HepG2 (cell line): ENCODE measurements around the gene OR10V1. TPM values are rescaled to one million over a fixed set of nuclear protein-coding genes. Genes with fewer than 3 reads are reported as not detected.

Experiments
- BHLHE40 ChIP-seq: IDR thresholded peaks from 2 replicates; pipeline ENCODE4 v1.6.1; 2011; ENCODE audit warnings: low read length, improper control_type of control experiment
- CEBPG ChIP-seq: IDR thresholded peaks from 2 replicates; pipeline ENCODE4 v1.6.1; 2016
- CTCF ChIP-seq: sonication (generic); formaldehyde crosslinking; IDR thresholded peaks from 2 replicates; pipeline ENCODE4 v1.5.0; 2020; ENCODE audit warnings: mild to moderate bottlenecking, missing genetic modification reagents, moderate library complexity
- ERF ChIP-seq: IDR thresholded peaks from 2 replicates; pipeline ENCODE4 v1.6.1; 2018; ENCODE audit warnings: missing biosample characterization, missing genetic modification reagents
- FOSL2 ChIP-seq: sonication (generic); formaldehyde crosslinking; IDR thresholded peaks from 2 replicates; pipeline ENCODE4 v1.4.0; 2020; ENCODE audit warnings: missing genetic modification reagents
- FOXA3 ChIP-seq: IDR thresholded peaks from 2 replicates; pipeline ENCODE4 v1.6.1; 2016; ENCODE audit warnings: missing genetic modification reagents, missing compliant biosample characterization
- FOXK1 ChIP-seq: sonication (generic); formaldehyde crosslinking; IDR thresholded peaks from 2 replicates; pipeline ENCODE4 v1.4.0; 2020; ENCODE audit warnings: low read depth, missing genetic modification reagents, borderline replicate concordance
- MAFK ChIP-seq, 2 experiments: IDR thresholded peaks in 1 of 2; conservative IDR thresholded peaks in 1 of 2; 2 replicates each; pipeline ENCODE4 v1.6.1; 2011; ENCODE audit warnings: improper control_type of control experiment in 2 of 2, low read length in 2 of 2
- MIXL1 ChIP-seq: IDR thresholded peaks from 2 replicates; pipeline ENCODE4 v1.6.1; 2016
- RFX1 ChIP-seq: fragments of 450-650 bp; IDR thresholded peaks from 2 replicates; pipeline ENCODE4 v1.6.1; 2017
- RFXAP ChIP-seq: sonication (generic); formaldehyde crosslinking; IDR thresholded peaks from 2 replicates; pipeline ENCODE4 v1.4.0; 2020; ENCODE audit warnings: missing genetic modification reagents, borderline replicate concordance
- SAP130 ChIP-seq: IDR thresholded peaks from 2 replicates; pipeline ENCODE4 v1.6.1; 2016; ENCODE audit warnings: low read depth
- STAG1 ChIP-seq: sonication (generic); formaldehyde crosslinking; IDR thresholded peaks from 2 replicates; pipeline ENCODE4 v1.4.0; 2020; ENCODE audit warnings: missing genetic modification reagents
- ZBTB26 ChIP-seq: IDR thresholded peaks from 2 replicates; pipeline ENCODE4 v1.6.1; 2016; ENCODE audit warnings: missing compliant biosample characterization, missing genetic modification reagents, borderline replicate concordance
- ZC3H4 ChIP-seq: sonication (generic); formaldehyde crosslinking; IDR thresholded peaks from 2 replicates; pipeline ENCODE4 v1.4.0; 2020; ENCODE audit warnings: missing genetic modification reagents, borderline replicate concordance
- ZMYM2 ChIP-seq: sonication (generic); formaldehyde crosslinking; IDR thresholded peaks from 2 replicates; pipeline ENCODE4 v1.8.0; 2022; ENCODE audit warnings: mild to moderate bottlenecking, missing genetic modification reagents
- ZNF781 ChIP-seq: sonication (generic); formaldehyde crosslinking; IDR thresholded peaks from 2 replicates; pipeline ENCODE4 v1.5.1; 2020; ENCODE audit warnings: borderline replicate concordance, mild to moderate bottlenecking, missing genetic modification reagents; ENCODE audit errors: not compliant biosample characterization
- polyA plus RNA-seq, 8 experiments: library from polyadenylated mRNA; depleted of rRNA in 3 of 8; stranded (reverse) in 7 of 8; unstranded in 1 of 8; fragments of >200 nt; fragmentation: Illumina TruSeq in 4 of 8; extraction: Trizol in 4 of 8; gene quantifications; 2 replicates each; pipeline versions ENCODE4 v1.2.1 to v1.2.3, GENCODE V29; 2011 to 2016; ENCODE audit warnings: low read depth in 4 of 8, missing spikeins in 1 of 8, mixed read lengths in 1 of 8; ENCODE audit not compliant: insufficient read depth in 1 of 8
- total RNA-seq, 5 experiments: library from RNA; depleted of rRNA; stranded (reverse); fragments of >200 nt; fragmentation: Illumina TruSeq; extraction: Trizol; gene quantifications; 2 replicates each; pipeline ENCODE4 v1.2.3, GENCODE V29; 2016; ENCODE audit warnings: low read depth in 1 of 5
- TF ChIP-seq, protein P1 (sequence below): sonication (generic); formaldehyde crosslinking; IDR thresholded peaks from 2 replicates; pipeline ENCODE4 v1.4.0; 2020; ENCODE audit warnings: missing genetic modification reagents
- TF ChIP-seq, protein P2 (sequence below): sonication (generic); formaldehyde crosslinking; conservative IDR thresholded peaks from 2 replicates; pipeline ENCODE4 v1.8.0; 2022; ENCODE audit warnings: mild to moderate bottlenecking, moderate library complexity, missing genetic modification reagents
- TF ChIP-seq, protein P3 (sequence below): sonication (generic); formaldehyde crosslinking; IDR thresholded peaks from 2 replicates; pipeline ENCODE4 v1.4.0; 2020; ENCODE audit warnings: missing genetic modification reagents
- TF ChIP-seq, protein P4 (sequence below): IDR thresholded peaks from 2 replicates; pipeline ENCODE4 v1.6.1; 2012; ENCODE audit warnings: inconsistent platforms

Gene OR10V1
- total and polyA plus RNA-seq, 2 of the 13 experiments (the other 11 are each of a cell fraction or from before 2014, with no cell fraction given) = not detected

DNA sequence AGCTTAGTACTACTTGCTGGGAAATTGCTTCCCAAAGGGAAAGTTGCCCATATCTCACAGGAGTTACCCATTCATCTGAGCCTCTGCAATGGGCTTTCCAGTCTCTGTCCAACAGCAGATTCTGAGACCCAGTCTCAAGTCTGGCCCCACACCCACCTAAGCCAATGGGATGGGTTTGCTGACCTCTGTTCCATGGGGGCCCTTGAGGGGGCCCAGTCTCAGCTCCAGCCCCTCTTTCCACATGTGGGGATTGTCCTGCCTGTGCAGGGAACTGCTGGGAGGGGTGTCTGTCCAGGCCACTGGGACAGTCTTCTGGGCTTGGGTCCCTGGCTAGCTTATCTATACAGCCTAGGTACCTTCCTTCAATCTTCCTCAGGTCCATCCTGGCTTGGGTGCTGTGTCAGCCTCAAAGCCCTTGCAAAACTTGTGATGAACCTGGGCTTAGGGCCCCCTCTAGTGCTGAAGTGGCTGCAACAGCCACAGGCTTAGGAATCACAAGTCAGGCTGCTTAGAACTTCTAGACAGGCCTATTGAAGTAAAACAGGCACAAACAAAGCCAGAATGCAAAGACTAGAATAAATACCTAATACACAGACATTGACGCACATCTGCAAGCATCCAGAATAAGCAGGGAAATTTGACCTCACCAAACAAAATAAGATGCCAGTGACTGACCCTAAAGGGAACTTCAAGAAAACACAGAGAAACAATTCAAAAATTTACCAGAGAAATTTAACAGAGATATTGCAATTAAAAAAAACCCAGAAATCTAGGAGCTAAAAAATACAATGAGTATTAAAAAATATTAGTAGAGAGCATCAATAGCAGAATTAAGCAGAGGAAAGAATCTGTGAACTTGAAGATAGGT, 33.1 kb downstream of the OR10V1 start (continued):
- TF ChIP-seq, protein P1, sequence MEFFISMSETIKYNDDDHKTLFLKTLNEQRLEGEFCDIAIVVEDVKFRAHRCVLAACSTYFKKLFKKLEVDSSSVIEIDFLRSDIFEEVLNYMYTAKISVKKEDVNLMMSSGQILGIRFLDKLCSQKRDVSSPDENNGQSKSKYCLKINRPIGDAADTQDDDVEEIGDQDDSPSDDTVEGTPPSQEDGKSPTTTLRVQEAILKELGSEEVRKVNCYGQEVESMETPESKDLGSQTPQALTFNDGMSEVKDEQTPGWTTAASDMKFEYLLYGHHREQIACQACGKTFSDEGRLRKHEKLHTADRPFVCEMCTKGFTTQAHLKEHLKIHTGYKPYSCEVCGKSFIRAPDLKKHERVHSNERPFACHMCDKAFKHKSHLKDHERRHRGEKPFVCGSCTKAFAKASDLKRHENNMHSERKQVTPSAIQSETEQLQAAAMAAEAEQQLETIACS (CRISPR knock-in tag) = no peak
- 0 out of 4 replicates have a peak, but pooled peaks of 1 of the 2 experiments have one; percentile 4 for TF ChIP-seq MAFK (conservative IDR thresholded peaks at IDR 0.05 in 1 of 2, IDR thresholded peaks at IDR 0.05 in 1 of 2; ENCODE audit: low read length in 2 of 2)
- 0 out of 2 replicates have a peak, but pooled peaks have one; percentile 37 for TF ChIP-seq MIXL1
- peak; percentile 96 for TF ChIP-seq STAG1
- peak; percentile 94 for TF ChIP-seq CTCF (CRISPR knock-in tag)
- peak; percentile 69; the same call in 1 of the 2 replicates for TF ChIP-seq ZBTB26 (CRISPR knock-in tag)
- TF ChIP-seq CEBPG (CRISPR knock-in tag) = peak; percentile 52
- TF ChIP-seq, protein P2, sequence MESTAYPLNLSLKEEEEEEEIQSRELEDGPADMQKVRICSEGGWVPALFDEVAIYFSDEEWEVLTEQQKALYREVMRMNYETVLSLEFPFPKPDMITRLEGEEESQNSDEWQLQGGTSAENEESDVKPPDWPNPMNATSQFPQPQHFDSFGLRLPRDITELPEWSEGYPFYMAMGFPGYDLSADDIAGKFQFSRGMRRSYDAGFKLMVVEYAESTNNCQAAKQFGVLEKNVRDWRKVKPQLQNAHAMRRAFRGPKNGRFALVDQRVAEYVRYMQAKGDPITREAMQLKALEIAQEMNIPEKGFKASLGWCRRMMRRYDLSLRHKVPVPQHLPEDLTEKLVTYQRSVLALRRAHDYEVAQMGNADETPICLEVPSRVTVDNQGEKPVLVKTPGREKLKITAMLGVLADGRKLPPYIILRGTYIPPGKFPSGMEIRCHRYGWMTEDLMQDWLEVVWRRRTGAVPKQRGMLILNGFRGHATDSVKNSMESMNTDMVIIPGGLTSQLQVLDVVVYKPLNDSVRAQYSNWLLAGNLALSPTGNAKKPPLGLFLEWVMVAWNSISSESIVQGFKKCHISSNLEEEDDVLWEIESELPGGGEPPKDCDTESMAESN (CRISPR knock-in tag) = no peak
- TF ChIP-seq, protein P3, sequence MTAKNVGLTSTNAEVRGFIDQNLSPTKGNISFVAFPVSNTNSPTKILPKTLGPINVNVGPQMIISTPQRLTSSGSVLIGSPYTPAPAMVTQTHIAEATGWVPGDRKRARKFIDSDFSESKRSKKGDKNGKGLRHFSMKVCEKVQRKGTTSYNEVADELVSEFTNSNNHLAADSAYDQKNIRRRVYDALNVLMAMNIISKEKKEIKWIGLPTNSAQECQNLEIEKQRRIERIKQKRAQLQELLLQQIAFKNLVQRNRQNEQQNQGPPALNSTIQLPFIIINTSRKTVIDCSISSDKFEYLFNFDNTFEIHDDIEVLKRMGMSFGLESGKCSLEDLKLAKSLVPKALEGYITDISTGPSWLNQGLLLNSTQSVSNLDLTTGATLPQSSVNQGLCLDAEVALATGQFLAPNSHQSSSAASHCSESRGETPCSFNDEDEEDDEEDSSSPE (CRISPR knock-in tag) = no peak
- 0 out of 2 replicates have a peak, but pooled peaks have one; percentile 23 for TF ChIP-seq FOSL2 (CRISPR knock-in tag)
- TF ChIP-seq ERF = peak; percentile 59; the same call in 1 of the 2 replicates
- TF ChIP-seq ZNF781 (CRISPR knock-in tag) = no peak
- TF ChIP-seq ZC3H4 (CRISPR knock-in tag) = no peak
- TF ChIP-seq RFXAP = no peak
- no peak for TF ChIP-seq RFX1
- 0 out of 2 replicates have a peak, but pooled peaks have one; percentile 10 for TF ChIP-seq SAP130
- TF ChIP-seq ZMYM2 = no peak
- TF ChIP-seq, protein P4, sequence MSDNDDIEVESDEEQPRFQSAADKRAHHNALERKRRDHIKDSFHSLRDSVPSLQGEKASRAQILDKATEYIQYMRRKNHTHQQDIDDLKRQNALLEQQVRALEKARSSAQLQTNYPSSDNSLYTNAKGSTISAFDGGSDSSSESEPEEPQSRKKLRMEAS = no peak
- peak; percentile 31; the same call in 1 of the 2 replicates for TF ChIP-seq FOXA3 (CRISPR knock-in tag)
- peak; percentile 20; the same call in 1 of the 2 replicates for TF ChIP-seq BHLHE40
- peak; percentile 14; the same call in 1 of the 2 replicates for TF ChIP-seq FOXK1
